ENCODE results near the gene CTDP1. TPM values are rescaled to one million over a fixed set of nuclear protein-coding genes. Genes with fewer than 3 reads are reported as not detected.
A peak's percentile ranks its signal among the peaks of the same experiment; 100 is the strongest.

The CTDP1 gene, protein sequence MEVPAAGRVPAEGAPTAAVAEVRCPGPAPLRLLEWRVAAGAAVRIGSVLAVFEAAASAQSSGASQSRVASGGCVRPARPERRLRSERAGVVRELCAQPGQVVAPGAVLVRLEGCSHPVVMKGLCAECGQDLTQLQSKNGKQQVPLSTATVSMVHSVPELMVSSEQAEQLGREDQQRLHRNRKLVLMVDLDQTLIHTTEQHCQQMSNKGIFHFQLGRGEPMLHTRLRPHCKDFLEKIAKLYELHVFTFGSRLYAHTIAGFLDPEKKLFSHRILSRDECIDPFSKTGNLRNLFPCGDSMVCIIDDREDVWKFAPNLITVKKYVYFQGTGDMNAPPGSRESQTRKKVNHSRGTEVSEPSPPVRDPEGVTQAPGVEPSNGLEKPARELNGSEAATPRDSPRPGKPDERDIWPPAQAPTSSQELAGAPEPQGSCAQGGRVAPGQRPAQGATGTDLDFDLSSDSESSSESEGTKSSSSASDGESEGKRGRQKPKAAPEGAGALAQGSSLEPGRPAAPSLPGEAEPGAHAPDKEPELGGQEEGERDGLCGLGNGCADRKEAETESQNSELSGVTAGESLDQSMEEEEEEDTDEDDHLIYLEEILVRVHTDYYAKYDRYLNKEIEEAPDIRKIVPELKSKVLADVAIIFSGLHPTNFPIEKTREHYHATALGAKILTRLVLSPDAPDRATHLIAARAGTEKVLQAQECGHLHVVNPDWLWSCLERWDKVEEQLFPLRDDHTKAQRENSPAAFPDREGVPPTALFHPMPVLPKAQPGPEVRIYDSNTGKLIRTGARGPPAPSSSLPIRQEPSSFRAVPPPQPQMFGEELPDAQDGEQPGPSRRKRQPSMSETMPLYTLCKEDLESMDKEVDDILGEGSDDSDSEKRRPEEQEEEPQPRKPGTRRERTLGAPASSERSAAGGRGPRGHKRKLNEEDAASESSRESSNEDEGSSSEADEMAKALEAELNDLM
- total RNA-seq (10 to 100 TPM; 21.4 to 30.5 TPM), polyA plus RNA-seq (10 to 100 TPM; 18.8 to 22.0 TPM)
- long read RNA-seq, donor 1, partial matches to known transcripts = 0 of 1 reads
- long read RNA-seq, donor 1, other reads (novel, unspliced or antisense) = 0 of 1 reads
- long read RNA-seq, donor 2 = 0 reads
- long read RNA-seq, donor 3 = 0 reads
- long read RNA-seq, donor 4 = 0 reads
- long read RNA-seq, donor 5, full-length matches to known transcripts = 5 of 5 reads
- long read RNA-seq, donor 5, partial matches to known transcripts = 0 of 5 reads
- long read RNA-seq, donor 5, other reads (novel, unspliced or antisense) = 0 of 5 reads

DNA sequence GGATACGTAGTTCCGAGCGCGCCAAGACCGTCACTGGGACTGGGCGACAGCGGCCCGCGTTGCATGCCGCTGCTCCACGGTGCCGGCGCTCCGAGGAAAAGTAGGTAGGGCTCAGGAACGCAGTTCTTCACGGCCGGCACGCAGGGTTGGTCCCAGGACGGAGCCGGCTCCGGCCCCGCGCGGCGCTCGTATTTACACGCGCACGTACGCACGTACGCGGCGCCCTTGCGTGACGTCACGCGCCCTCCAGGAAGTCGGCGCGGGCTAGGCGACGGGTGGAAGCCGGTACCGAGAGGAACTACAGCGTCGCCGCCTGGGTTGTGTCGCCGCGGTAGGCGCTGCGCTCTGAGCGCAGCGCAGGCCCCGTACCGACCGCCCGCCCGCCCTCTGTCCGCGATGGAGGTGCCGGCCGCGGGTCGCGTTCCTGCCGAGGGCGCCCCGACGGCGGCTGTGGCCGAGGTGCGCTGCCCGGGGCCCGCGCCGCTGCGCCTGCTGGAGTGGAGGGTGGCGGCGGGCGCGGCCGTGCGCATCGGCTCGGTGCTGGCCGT, at the start of gene CTDP1:
CTDP1 (plus strand) TSS at position 252 of the 548 bp plus-strand sequence; CDS start at position 397, 145 bp downstream.
- H3K36me3 ChIP-seq (ENCODE audit: control insufficient read depth in 4 of 4, insufficient read depth in 4 of 4, low read length in 4 of 4) = peaks cover 0 to 14% (median 1%) of the 10 kb centered on the region in 4 donors

DNA sequence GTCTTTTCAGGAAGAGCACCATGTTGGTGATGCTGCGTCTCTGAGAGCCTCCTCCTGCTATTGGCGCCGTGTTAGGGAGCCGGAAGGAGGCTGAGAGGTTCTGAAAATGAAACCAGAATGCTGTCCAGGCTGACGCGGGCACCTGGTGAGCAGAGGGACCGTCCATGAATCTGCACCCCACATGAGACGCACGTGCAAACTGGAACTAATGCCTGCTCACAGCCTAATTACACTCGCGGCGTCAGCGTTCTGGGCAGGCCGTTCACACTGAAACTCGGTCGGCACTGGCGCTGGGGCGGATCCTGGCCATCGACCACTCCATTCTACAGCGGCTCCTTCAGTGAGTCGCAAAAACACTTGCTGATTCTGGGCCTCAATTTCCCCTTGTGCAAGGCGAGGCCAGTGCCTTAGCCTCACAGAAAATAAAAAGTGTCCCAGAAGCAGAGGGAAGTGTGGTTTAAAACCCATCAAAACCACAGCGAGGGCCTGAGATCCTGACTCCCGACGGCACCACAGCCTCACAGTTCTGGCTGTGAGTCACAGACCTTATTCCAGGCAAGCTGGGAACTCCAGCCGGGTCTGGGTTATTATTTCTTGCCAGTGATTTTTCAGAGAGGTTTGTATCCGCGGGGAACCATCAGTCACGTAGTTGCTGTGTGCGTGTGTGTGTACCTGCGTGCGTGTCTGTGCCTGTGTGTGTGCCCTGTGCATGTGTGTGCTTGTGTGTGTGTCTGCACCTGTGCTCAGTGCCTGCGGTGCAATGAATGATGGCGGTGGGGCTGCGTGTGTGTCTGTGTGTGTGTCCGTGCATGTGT, 49.1 kb upstream of the CTDP1 start:
- ATAC-seq (ENCODE audit: insufficient read depth, low FRiP score) (no peak), DNase-seq (no peak)
- H3K9me3 ChIP-seq (ENCODE audit: control insufficient read depth in 4 of 4, insufficient read depth in 3 of 4, low read length in 3 of 4) = peaks cover 0 to 1% (median 0%) of the 10 kb centered on the region in 4 donors
- no peak overlapping the region for H3K27ac ChIP-seq (ENCODE audit: low read depth in 1 of 2, low read length in 1 of 2)
- no peaks in the 10 kb centered on the region for H3K36me3 ChIP-seq (ENCODE audit: control insufficient read depth in 4 of 4, insufficient read depth in 4 of 4, low read length in 4 of 4)
- no peaks in the 10 kb centered on the region for H3K4me1 ChIP-seq (ENCODE audit: control insufficient read depth in 5 of 5, insufficient read depth in 5 of 5, low read length in 5 of 5)
- H3K9ac ChIP-seq (ENCODE audit: insufficient read depth in 1 of 2, low read length in 2 of 2) = no peak overlapping the region
- no peak overlapping the region for H3K4me3 ChIP-seq
- TF ChIP-seq, protein P1, sequence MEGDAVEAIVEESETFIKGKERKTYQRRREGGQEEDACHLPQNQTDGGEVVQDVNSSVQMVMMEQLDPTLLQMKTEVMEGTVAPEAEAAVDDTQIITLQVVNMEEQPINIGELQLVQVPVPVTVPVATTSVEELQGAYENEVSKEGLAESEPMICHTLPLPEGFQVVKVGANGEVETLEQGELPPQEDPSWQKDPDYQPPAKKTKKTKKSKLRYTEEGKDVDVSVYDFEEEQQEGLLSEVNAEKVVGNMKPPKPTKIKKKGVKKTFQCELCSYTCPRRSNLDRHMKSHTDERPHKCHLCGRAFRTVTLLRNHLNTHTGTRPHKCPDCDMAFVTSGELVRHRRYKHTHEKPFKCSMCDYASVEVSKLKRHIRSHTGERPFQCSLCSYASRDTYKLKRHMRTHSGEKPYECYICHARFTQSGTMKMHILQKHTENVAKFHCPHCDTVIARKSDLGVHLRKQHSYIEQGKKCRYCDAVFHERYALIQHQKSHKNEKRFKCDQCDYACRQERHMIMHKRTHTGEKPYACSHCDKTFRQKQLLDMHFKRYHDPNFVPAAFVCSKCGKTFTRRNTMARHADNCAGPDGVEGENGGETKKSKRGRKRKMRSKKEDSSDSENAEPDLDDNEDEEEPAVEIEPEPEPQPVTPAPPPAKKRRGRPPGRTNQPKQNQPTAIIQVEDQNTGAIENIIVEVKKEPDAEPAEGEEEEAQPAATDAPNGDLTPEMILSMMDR (IDR thresholded peaks at IDR 0.05; ENCODE audit: control extremely low read depth, extremely low read depth) = no peak
- 76 to 84% methylated on average over 36 of the region's 36 CpGs for WGBS, 2 donors
- peaks cover 0 to 15% (median 8%) of the 10 kb centered on the region in 3 donors for H3K27me3 ChIP-seq (ENCODE audit: control insufficient read depth in 3 of 3, insufficient read depth in 3 of 3, low read length in 2 of 3)

More for the DNA sequence above, at the start of gene CTDP1:
- peak; percentile 77 for ATAC-seq (ENCODE audit: insufficient read depth, low FRiP score)
- H3K9ac ChIP-seq (ENCODE audit: insufficient read depth in 1 of 2, low read length in 2 of 2) = peak within 1 kb of the TSS; percentile 72 to 87
- H3K27ac ChIP-seq (ENCODE audit: low read depth in 1 of 2, low read length in 1 of 2) = peak within 1 kb of the TSS; percentile 93 to 99
- no peaks in the 10 kb centered on the region for H3K27me3 ChIP-seq (ENCODE audit: control insufficient read depth in 3 of 3, insufficient read depth in 3 of 3, low read length in 2 of 3)
- H3K4me3 ChIP-seq = peak within 1 kb of the TSS; percentile 94
- H3K4me1 ChIP-seq (ENCODE audit: control insufficient read depth in 5 of 5, insufficient read depth in 5 of 5, low read length in 5 of 5) = peaks cover 5 to 25% (median 12%) of the 10 kb centered on the region in 5 donors
- DNase-seq = peak; percentile 92 to 96 (median 95)
- no peaks in the 10 kb centered on the region for H3K9me3 ChIP-seq (ENCODE audit: control insufficient read depth in 4 of 4, insufficient read depth in 3 of 4, low read length in 3 of 4)
- 0 to 1% methylated on average over 61 to 88 of the region's 88 CpGs for WGBS, 2 donors
- TF ChIP-seq, protein P1 (IDR thresholded peaks at IDR 0.05; ENCODE audit: control extremely low read depth, extremely low read depth) = no peak

DNA sequence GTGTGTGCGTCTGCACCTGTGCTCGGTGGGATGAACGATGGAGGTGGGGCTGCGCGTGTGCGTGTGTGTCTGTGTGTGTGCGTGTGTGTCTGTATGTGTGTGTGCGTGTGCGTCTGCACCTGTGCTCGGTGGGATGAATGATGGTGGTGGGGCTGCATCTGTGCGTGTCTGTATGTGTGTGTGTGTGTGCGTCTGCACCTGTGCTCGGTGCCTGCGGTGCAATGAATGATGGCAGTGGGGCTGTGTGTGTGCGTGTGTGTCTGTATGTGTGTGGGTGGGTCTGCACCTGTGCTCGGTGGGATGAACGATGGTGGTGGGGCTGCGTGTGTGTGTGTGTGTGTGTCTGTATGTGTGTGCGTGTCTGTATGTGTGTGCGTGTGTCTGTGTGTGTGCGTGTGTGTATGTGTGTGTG, 48.5 kb upstream of the CTDP1 start:
- Histone ChIP-seq H3K27me3 (ENCODE audit: control insufficient read depth in 3 of 3, insufficient read depth in 3 of 3, low read length in 2 of 3) (peaks cover 0 to 13% (median 6%) of the 10 kb centered on the region in 3 donors), H3K36me3 (ENCODE audit: control insufficient read depth in 4 of 4, insufficient read depth in 4 of 4, low read length in 4 of 4) (no peaks in the 10 kb centered on the region), H3K9ac (ENCODE audit: insufficient read depth in 1 of 2, low read length in 2 of 2) (no peak overlapping the region), H3K4me3 (no peak overlapping the region), H3K4me1 (ENCODE audit: control insufficient read depth in 5 of 5, insufficient read depth in 5 of 5, low read length in 5 of 5) (no peaks in the 10 kb centered on the region), H3K27ac (ENCODE audit: low read depth in 1 of 2, low read length in 1 of 2) (no peak overlapping the region), H3K9me3 (ENCODE audit: control insufficient read depth in 4 of 4, insufficient read depth in 3 of 4, low read length in 3 of 4) (peaks cover 0 to 1% (median 0%) of the 10 kb centered on the region in 4 donors)
- TF ChIP-seq, protein P1 (IDR thresholded peaks at IDR 0.05; ENCODE audit: control extremely low read depth, extremely low read depth) = no peak
- ATAC-seq (ENCODE audit: insufficient read depth, low FRiP score) (no peak), DNase-seq (no peak)
- WGBS, 2 donors = 95% methylated on average over 21 of the region's 21 CpGs

All from lung (tissue), 16 donors.